ENCODE data around the gene DXO.

Gene DXO

GRCh38 chr6:31961616-31962015, 10.3 kb downstream of the DXO start:
- TF ChIP-seq FOXP2 (optimal IDR thresholded peaks at IDR 0.05; ENCODE audit: borderline replicate concordance, extremely low read depth, extremely low read length, insufficient read depth) (no peak), POLR2AphosphoS5 (IDR thresholded peaks at IDR 0.05; ENCODE audit: low read depth, low read length) (no peak), TAF1 (IDR thresholded peaks at IDR 0.05; ENCODE audit: borderline replicate concordance, insufficient read depth, low read length) (no peak), REST (IDR thresholded peaks at IDR 0.05; ENCODE audit: insufficient read depth in 1 of 2, low read depth in 2 of 2, low read length in 2 of 2) (no peak), SIN3A (IDR thresholded peaks at IDR 0.05; ENCODE audit: borderline replicate concordance, insufficient read depth, low read length) (no peak)

GRCh38 chr6:31958741-31959739, 12.9 kb downstream of the DXO start, which contains the start of the genes NELFE and SKIC2:
Gene NELFE, minus strand, starts transcription at chr6:31958971. Its CDS starts 525 bp downstream, at chr6:31958446.
Gene SKIC2, plus strand, starts transcription at chr6:31959175. Its CDS starts 18 bp downstream, at chr6:31959193.
- TF ChIP-seq REST (IDR thresholded peaks at IDR 0.05; ENCODE audit: insufficient read depth in 1 of 2, low read depth in 2 of 2, low read length in 2 of 2), result peak; percentile 26 to 33; a peak in 1 of 4 replicates
- peak; percentile 88 for TF ChIP-seq POLR2AphosphoS5 (IDR thresholded peaks at IDR 0.05; ENCODE audit: low read depth, low read length)
- peak; percentile 92 for TF ChIP-seq FOXP2 (optimal IDR thresholded peaks at IDR 0.05; ENCODE audit: borderline replicate concordance, extremely low read depth, extremely low read length, insufficient read depth)
- TF ChIP-seq TAF1 (IDR thresholded peaks at IDR 0.05; ENCODE audit: borderline replicate concordance, insufficient read depth, low read length), result peak; percentile 86; the same call in 1 of the 2 replicates
- peak; percentile 97; the same call in 1 of the 2 replicates for TF ChIP-seq SIN3A (IDR thresholded peaks at IDR 0.05; ENCODE audit: borderline replicate concordance, insufficient read depth, low read length)

DNA sequence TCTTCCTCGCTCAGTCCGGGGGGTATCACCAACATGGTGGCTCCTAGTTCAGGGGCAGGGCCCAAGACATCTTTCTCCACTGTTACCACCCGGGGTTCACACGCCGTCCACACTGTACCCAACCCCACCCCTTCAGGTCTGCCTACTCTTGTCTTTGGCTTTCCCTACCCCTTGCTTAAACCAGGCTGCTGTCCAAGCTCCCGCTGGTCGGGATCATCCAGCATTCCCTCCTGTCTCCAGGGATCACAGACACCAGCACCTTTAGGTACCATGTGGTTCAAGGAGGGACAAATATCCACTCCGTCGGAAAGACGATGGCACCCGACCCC, 13.6 kb downstream of the DXO start:
- TF ChIP-seq FOXP2 (optimal IDR thresholded peaks at IDR 0.05; ENCODE audit: borderline replicate concordance, extremely low read depth, extremely low read length, insufficient read depth) (no peak), SIN3A (IDR thresholded peaks at IDR 0.05; ENCODE audit: borderline replicate concordance, insufficient read depth, low read length) (no peak), POLR2AphosphoS5 (IDR thresholded peaks at IDR 0.05; ENCODE audit: low read depth, low read length) (no peak), REST (IDR thresholded peaks at IDR 0.05; ENCODE audit: insufficient read depth in 1 of 2, low read depth in 2 of 2, low read length in 2 of 2) (no peak; a peak in 1 of 4 replicates), TAF1 (IDR thresholded peaks at IDR 0.05; ENCODE audit: borderline replicate concordance, insufficient read depth, low read length) (no peak)

GRCh38 chr6:31956796-31957195, 15.1 kb downstream of the DXO start:
- TF ChIP-seq POLR2AphosphoS5 (IDR thresholded peaks at IDR 0.05; ENCODE audit: low read depth, low read length), result no peak

- TF ChIP-seq POLR2AphosphoS5 (IDR thresholded peaks at IDR 0.05; ENCODE audit: low read depth, low read length) (no peak), SIN3A (IDR thresholded peaks at IDR 0.05; ENCODE audit: borderline replicate concordance, insufficient read depth, low read length) (no peak), TAF1 (IDR thresholded peaks at IDR 0.05; ENCODE audit: borderline replicate concordance, insufficient read depth, low read length) (no peak), FOXP2 (optimal IDR thresholded peaks at IDR 0.05; ENCODE audit: borderline replicate concordance, extremely low read depth, extremely low read length, insufficient read depth) (no peak), REST (IDR thresholded peaks at IDR 0.05; ENCODE audit: insufficient read depth in 1 of 2, low read depth in 2 of 2, low read length in 2 of 2) (no peak)
These were observed 17.4 kb downstream of the DXO start for GRCh38 chr6:31954511-31954910.

Data from PFSK-1 (cell line).